ENCODE results near the gene SERPINH1.

Gene SERPINH1

DNA sequence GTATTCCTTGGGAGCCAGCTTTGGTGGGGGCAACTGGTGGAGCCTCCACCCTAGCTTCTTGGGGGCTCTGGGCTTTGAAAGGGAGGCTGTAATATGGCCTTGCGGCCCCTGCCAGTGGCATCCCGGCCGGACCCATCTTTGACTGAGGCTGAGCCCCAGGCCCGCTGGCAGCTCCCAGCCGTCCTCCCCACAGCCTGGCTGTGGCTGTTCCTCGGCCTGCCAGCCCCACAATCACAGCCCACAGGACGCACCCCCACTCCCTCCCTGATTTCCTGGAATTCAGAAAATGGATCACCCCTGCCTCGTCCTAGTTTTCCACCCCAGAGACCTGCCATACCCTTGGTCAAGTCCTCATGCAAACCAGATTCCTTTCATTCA is 23.2 kb downstream of the SERPINH1 start:
- no peak overlapping the region for H3K4me3 ChIP-seq (replicated peaks; ENCODE audit: insufficient read depth, low read length)
- no peak overlapping the region for H3K27ac ChIP-seq (replicated peaks)
- no peak for DNase-seq (ENCODE audit: low read depth in 1 of 2, low spot score in 1 of 2)
- peaks cover 22% of the 10 kb centered on the region for H3K27me3 ChIP-seq (ENCODE audit: insufficient read depth, poor library complexity, severe bottlenecking)
- TF ChIP-seq POLR2AphosphoS5 (IDR thresholded peaks at IDR 0.05; ENCODE audit: low read depth), result no peak
- TF ChIP-seq, protein P1, sequence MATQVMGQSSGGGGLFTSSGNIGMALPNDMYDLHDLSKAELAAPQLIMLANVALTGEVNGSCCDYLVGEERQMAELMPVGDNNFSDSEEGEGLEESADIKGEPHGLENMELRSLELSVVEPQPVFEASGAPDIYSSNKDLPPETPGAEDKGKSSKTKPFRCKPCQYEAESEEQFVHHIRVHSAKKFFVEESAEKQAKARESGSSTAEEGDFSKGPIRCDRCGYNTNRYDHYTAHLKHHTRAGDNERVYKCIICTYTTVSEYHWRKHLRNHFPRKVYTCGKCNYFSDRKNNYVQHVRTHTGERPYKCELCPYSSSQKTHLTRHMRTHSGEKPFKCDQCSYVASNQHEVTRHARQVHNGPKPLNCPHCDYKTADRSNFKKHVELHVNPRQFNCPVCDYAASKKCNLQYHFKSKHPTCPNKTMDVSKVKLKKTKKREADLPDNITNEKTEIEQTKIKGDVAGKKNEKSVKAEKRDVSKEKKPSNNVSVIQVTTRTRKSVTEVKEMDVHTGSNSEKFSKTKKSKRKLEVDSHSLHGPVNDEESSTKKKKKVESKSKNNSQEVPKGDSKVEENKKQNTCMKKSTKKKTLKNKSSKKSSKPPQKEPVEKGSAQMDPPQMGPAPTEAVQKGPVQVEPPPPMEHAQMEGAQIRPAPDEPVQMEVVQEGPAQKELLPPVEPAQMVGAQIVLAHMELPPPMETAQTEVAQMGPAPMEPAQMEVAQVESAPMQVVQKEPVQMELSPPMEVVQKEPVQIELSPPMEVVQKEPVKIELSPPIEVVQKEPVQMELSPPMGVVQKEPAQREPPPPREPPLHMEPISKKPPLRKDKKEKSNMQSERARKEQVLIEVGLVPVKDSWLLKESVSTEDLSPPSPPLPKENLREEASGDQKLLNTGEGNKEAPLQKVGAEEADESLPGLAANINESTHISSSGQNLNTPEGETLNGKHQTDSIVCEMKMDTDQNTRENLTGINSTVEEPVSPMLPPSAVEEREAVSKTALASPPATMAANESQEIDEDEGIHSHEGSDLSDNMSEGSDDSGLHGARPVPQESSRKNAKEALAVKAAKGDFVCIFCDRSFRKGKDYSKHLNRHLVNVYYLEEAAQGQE (IDR thresholded peaks at IDR 0.05; ENCODE audit: insufficient replicate concordance, low read depth), result no peak
- TF ChIP-seq SPI1 (IDR thresholded peaks at IDR 0.05; ENCODE audit: borderline replicate concordance, low read depth), result no peak
- TF ChIP-seq, protein P2, sequence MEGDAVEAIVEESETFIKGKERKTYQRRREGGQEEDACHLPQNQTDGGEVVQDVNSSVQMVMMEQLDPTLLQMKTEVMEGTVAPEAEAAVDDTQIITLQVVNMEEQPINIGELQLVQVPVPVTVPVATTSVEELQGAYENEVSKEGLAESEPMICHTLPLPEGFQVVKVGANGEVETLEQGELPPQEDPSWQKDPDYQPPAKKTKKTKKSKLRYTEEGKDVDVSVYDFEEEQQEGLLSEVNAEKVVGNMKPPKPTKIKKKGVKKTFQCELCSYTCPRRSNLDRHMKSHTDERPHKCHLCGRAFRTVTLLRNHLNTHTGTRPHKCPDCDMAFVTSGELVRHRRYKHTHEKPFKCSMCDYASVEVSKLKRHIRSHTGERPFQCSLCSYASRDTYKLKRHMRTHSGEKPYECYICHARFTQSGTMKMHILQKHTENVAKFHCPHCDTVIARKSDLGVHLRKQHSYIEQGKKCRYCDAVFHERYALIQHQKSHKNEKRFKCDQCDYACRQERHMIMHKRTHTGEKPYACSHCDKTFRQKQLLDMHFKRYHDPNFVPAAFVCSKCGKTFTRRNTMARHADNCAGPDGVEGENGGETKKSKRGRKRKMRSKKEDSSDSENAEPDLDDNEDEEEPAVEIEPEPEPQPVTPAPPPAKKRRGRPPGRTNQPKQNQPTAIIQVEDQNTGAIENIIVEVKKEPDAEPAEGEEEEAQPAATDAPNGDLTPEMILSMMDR (IDR thresholded peaks at IDR 0.05; ENCODE audit: insufficient read depth, low read length), result no peak
- TF ChIP-seq GABPA (IDR thresholded peaks at IDR 0.05; ENCODE audit: low read depth), result no peak

DNA sequence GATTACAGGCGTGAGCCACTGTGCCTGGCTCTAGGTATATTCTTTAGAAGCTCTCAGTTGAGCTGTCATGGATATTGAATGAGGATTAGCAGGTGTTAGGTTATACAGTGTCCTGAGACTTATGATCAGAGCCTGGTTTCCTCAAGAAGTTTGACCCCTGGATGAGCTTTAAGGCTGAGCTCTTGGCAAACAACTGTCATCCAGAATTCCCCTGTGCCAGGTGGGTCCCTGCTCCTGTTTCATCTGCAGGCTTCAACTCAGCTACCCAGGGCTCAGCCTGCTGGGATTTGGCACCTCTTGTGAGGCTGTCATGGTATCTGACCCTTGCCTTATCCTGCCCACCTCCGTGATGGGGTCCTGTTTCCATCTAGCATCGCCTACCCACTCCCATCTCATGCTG is 24.3 kb downstream of the SERPINH1 start:
- DNase-seq (ENCODE audit: low read depth in 1 of 2, low spot score in 1 of 2), result no peak
- Histone ChIP-seq H3K27me3 (ENCODE audit: insufficient read depth, poor library complexity, severe bottlenecking) (peaks cover 22% of the 10 kb centered on the region), H3K4me3 (replicated peaks; ENCODE audit: insufficient read depth, low read length) (no peak overlapping the region), H3K27ac (replicated peaks) (no peak overlapping the region)
- TF ChIP-seq, protein P1 (IDR thresholded peaks at IDR 0.05; ENCODE audit: insufficient replicate concordance, low read depth), result no peak
- no peak for TF ChIP-seq GABPA (IDR thresholded peaks at IDR 0.05; ENCODE audit: low read depth)

DNA sequence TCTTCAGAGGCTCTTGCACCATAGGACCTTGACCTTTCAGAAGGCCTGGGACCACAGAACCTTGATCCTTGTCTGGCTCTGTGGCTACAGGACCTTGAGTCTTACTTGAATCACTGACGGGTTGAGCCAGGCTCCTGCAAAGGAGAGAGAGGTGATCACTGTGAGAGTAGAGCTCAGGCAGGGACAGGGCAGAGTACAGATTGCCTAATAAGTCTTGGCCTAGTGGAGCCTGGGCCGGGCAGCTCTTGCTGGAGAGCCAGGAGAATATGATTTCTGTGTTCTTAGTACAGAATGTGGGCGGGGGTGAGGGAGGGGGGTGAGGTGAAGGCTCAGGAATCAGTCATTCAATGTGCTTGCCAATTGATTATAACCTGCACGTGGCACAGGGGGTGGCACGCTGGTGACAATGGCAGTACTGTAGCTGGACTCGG is 26.0 kb downstream of the SERPINH1 start:
- Histone ChIP-seq H3K4me3 (replicated peaks; ENCODE audit: insufficient read depth, low read length) (no peak overlapping the region), H3K27ac (replicated peaks) (no peak overlapping the region), H3K27me3 (ENCODE audit: insufficient read depth, poor library complexity, severe bottlenecking) (peaks cover 12% of the 10 kb centered on the region)
- TF ChIP-seq POLR2AphosphoS5 (IDR thresholded peaks at IDR 0.05; ENCODE audit: low read depth) (no peak), SPI1 (IDR thresholded peaks at IDR 0.05; ENCODE audit: borderline replicate concordance, low read depth) (no peak), GABPA (IDR thresholded peaks at IDR 0.05; ENCODE audit: low read depth) (no peak)
- TF ChIP-seq, protein P2 (IDR thresholded peaks at IDR 0.05; ENCODE audit: insufficient read depth, low read length), result no peak
- TF ChIP-seq, protein P1 (IDR thresholded peaks at IDR 0.05; ENCODE audit: insufficient replicate concordance, low read depth), result no peak
- DNase-seq (ENCODE audit: low read depth in 1 of 2, low spot score in 1 of 2), result no peak

DNA sequence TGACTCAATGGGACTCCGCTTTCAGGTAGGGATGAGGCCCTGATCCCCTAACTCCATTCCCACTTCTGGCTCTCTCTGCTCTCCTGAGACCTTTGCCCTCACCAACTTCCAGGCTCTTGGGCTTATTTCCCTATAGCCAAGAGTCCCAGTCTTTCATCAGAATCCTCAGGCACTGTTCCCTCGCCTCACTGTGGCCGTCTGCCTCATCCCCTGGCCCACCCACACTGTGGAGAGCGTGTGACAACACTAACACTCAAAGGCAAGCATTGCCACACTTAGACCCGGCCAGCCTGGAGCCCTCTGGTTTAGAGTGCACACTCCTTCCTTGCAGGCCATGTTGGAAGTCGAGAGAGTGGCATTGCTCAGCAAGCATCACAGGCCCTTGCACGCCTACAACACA is 27.0 kb downstream of the SERPINH1 start:
- Histone ChIP-seq H3K27ac (replicated peaks) (no peak overlapping the region), H3K27me3 (ENCODE audit: insufficient read depth, poor library complexity, severe bottlenecking) (peaks cover 7% of the 10 kb centered on the region), H3K4me3 (replicated peaks; ENCODE audit: insufficient read depth, low read length) (no peak overlapping the region)
- DNase-seq (ENCODE audit: low read depth in 1 of 2, low spot score in 1 of 2), result no peak
- TF ChIP-seq, protein P2 (IDR thresholded peaks at IDR 0.05; ENCODE audit: insufficient read depth, low read length), result no peak
- TF ChIP-seq, protein P1 (IDR thresholded peaks at IDR 0.05; ENCODE audit: insufficient replicate concordance, low read depth), result no peak
- no peak for TF ChIP-seq SPI1 (IDR thresholded peaks at IDR 0.05; ENCODE audit: borderline replicate concordance, low read depth)
- TF ChIP-seq GABPA (IDR thresholded peaks at IDR 0.05; ENCODE audit: low read depth), result no peak
- no peak for TF ChIP-seq POLR2AphosphoS5 (IDR thresholded peaks at IDR 0.05; ENCODE audit: low read depth)

Measured in HL-60 (cell line).